HG03159 (cell line): ENCODE measurements around the gene KIRREL3.

Source experiments
- ATAC-seq: cut with Tn5 transposase; IDR thresholded peaks from one replicate; pipeline ENCODE4 v1.9.1; 2021; ENCODE audit warnings: mild to moderate bottlenecking, moderate library complexity; ENCODE audit not compliant: unreplicated experiment

The KIRREL3 gene

GRCh38 chr11:126918556-126918955, 82.0 kb downstream of the KIRREL3 start:
- ATAC-seq, result no peak

- ATAC-seq, result peak; percentile 91
Observed at GRCh38 chr11:126917531-126918204, 82.9 kb downstream of the KIRREL3 start.

- ATAC-seq, result no peak
Observed at GRCh38 chr11:126915430-126915829, 85.1 kb downstream of the KIRREL3 start.

DNA sequence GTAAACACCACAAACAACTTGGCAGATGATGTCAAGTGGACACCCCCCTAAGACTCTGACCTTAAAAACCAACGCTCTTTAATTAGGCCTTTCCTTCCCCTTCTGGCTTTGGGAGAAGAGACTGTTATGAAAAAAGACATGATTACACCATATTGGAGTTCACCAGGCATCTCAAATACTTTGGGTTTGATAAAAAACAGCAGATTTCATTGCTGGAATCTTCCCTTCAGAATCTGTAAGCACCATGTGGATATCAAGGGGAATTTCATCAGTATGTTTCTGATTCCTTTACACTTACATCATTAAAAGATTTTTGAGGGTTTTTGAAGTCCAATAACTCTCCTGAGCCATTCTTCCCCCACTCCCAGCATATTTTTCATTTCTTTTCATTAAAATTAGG, 85.6 kb downstream of the KIRREL3 start:
- no peak for ATAC-seq

DNA sequence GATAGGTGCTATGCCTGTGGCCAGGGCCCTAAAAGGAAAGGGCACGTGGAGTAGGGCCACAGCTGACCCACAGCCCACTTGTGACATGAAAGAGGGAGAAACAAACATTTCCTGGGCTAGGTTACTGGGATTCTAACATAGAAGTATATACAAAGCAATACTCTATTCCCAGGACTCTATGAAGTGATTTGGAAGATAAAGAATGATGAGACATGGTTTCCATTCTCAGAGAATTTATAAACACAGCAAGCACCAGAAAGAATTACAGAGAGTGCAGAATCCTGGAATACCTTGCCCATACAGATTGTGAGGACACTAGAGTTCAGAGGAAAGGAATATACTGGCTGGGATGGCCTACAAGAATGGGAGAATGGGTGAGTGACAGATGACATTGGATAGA, 86.4 kb downstream of the KIRREL3 start:
- no peak for ATAC-seq

DNA sequence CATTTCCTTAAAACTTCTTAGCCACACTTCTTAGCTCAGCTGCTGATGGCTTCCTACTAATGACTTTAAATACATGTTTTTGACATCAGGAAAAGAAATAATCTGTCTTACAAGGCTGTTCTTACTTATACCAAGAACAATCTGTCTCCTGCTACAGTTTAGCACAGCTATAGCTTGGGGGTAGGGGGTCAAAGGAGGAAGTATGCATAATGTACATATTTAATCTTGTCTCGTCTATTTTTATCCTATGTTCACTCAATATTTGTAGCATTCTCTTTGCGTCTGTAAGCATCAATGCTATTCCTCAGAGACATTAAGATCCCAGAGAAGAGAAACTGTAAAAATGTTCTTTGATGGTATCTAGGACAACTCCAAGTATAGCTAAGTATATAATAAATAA, 96.0 kb downstream of the KIRREL3 start:
- ATAC-seq, result no peak

DNA sequence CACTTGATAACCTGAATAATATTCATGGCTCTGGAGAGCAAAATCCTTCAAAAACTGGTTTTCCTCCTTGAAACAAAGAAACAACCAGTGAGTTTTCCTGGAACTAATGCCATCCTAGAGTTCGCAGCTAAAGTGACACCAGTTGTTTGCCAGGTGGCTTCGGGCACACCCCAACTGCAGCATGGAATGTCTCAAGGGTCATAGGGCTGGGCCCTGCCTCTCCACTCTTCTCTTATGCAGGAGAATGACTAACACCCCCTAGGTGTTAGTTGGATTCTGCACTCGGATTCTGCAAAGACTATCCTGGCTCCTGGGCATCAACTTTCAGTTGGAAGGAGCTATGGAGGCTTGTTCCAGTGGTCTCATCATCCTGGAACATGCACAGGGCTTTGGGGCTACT, 98.8 kb downstream of the KIRREL3 start:
- ATAC-seq, result no peak

DNA sequence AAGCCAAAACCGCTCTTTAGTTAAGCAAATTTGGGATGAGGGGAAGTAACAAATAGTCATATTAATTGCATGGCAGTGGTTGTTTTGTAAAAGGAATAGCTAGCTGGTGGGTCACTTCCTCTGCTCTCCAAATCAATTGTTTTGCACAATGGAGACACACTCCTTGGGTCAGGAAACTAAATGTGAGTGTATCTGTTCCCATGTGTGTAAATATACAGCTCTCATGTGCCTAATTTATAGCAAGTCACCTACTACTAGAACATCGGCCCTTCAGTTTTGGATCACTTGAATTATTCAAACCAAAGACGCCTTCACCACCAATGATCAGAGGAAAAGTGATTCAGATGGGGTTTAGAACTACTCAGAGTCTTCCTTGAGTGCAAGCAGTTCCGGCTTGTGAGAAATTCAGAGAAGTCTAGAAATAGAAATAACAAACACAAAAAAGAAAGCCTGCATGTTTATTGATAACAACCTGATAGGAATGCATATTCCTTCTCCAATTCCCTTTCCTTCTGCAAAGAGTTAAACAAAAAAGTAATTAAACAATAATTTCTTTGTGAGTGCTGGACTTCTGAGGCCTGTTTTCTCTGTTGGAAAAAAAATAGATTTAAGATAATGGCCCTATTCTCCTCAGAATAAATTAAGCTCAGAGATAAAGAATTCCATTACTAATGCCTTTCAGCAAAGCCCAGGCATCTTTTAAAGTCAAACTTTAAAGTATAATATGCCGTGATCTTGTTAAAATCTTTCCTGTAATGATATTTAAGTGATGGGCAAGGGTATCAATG, 100.4 kb downstream of the KIRREL3 start:
- ATAC-seq, result no peak

GRCh38 chr11:126898802-126899201, 101.8 kb downstream of the KIRREL3 start:
- no peak for ATAC-seq

GRCh38 chr11:126897430-126897829, 103.1 kb downstream of the KIRREL3 start:
- ATAC-seq, result no peak

- no peak for ATAC-seq
Observed at GRCh38 chr11:126896025-126896424, 104.5 kb downstream of the KIRREL3 start.

- ATAC-seq, result no peak
Observed at GRCh38 chr11:126893796-126894195, 106.8 kb downstream of the KIRREL3 start.

- ATAC-seq, result no peak
Observed at GRCh38 chr11:126892756-126893155, 107.8 kb downstream of the KIRREL3 start.

DNA sequence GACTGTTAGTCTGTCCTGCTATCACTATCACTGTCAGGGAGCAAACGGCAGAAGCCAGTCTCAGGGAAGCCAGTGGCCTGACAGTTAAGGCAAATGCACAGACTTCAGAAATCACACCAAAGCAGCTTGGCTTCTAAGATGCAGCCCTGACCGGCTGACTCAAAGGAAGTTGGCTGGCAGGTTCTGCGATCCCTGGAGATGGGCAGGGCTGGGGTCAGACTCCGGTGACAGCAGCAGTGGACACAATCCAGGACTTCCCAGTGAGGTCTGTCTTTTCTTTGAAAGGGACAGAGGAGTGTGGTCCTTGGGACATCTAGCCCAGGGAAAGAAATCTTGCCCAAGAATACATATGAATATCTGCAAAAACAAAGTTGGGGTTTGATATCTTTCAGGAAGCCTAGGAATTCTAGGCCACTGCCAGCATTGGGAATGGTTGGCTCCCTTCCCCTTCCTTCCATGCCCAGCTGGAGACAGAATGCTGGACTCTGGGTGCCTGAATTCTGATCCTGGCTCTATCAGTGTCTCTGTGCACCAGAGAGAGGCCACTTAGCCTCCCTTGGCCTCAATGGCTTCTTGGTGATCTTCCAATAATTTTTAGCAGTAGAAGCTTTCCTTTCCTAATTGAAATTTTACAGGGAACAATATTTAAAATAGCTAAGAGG, 108.9 kb downstream of the KIRREL3 start:
- no peak for ATAC-seq

- ATAC-seq, result no peak
Observed at GRCh38 chr11:126890561-126890960, 110.0 kb downstream of the KIRREL3 start.

DNA sequence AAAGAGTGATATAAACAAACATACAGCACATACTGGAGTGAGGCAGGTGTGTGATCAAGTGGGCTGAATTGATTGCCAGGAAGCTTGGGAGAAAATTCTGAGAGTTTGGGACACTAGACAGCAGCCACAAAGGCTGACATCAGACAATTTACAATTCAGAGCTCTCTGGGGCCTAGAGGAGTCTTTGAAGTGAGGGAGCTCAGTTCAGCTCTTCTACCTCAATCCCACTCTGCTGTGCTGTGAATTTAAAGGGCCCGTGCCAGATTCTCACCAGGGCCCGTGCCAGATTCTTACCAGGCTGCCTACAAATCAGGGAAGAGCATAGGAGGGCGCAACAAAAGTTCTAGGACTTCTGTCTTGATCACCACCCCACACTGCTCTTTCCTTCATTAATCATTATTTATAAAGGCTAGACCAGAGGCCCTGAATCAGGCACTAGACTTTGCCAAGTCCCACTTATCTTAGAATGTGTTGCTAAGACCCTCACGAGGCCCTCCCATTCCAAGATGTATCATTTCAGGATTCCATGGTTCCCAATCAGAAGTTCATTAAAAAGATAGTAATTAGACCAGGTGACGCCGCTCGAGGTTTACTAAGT, 112.4 kb downstream of the KIRREL3 start:
- no peak for ATAC-seq

DNA sequence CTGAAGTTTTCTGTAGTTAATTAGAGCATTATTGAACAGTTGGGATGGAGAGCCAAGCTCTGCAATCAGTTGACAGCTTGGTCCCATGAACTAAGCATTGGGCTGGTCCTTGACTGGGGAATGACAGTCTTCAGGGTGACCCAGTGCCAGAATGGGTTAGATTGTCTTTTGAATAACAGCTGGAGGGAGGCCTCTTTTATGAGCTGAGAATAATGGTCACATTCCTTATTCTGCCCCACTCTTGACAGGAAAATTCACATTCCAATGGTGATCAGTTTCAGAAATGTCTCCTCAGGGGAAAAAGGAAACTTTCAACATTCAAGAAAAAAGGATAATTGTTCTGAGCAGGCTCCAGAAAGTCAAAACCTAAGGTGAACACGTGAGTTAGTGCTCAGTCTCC, 113.9 kb downstream of the KIRREL3 start:
- ATAC-seq, result no peak

DNA sequence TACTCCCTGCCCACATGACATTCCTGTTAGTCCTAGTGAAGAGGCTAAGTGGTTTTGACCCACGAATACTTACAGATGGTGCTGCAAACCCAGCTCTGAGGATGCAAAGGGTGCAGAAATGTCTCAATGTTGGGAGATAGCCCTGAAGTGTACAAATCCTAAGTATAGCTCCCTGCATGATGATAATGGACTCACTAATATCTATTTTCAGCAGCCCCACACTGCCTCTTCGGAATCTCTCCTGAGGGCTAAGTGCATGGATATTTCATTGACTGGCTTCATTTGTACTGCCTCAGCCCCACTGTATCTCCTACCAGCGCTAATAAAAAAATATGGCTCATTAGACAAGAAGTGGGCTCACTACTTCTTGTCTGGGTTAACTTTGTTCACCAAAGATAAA, 114.5 kb downstream of the KIRREL3 start:
- ATAC-seq, result no peak

- no peak for ATAC-seq
Observed at GRCh38 chr11:126884594-126884993, 116.0 kb downstream of the KIRREL3 start.

DNA sequence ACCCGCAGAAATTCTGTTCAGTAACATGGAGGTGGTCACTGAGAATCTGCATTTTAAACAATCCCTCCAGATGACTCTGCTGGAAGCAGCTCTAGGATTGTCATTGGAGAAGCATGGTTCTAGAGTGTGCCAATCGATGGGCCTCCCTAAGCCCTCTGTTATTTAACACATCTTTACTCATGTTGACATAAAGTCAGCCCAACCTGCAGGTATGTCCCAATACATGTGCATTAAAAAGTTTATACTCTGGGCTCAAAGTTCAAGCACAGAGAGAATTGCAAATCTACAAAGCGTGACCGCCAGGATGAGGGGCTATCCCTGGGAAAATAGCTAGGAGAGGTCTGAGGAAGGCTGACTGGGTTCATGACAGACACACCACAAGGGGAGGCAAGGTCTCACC, 116.4 kb downstream of the KIRREL3 start:
- no peak for ATAC-seq

DNA sequence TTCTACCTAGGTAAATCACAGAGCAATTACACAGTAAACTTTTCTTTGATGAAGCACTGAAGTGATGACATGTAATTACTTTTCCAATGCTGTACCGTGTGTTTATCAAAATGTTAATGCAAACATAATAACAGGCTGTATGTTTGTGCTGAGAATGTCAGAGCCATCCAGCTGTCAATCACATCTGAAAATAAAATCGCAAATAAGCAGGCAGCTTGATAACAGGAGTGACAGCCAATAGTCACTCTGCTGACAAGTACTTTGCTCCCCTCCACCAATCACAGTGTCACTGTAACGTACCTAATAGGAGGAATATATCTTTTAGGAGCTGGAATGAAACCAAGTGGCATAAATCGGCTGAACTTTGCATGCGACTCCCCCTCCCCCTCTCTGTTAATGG, 119.7 kb downstream of the KIRREL3 start:
- no peak for ATAC-seq

DNA sequence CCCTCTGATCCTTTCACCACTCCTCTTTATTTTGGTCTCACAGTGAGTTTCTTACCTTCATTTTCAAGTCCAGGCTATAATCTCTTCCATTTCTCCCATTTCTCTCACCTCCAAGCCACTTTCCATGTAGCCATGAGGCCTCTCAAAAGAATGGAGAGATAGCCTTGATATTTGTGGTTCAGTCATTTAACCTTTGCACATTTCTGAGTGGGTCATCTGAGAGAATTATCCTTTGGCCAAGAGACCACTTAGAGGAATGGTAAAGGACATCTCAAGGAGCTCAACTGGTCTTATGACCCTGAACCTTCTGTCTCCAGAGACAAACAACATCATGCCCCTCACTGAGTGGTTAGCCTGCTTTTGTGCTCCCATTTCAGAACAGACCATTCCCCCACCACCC, 121.1 kb downstream of the KIRREL3 start:
- ATAC-seq, result no peak
